Osteocyte (in vitro differentiated cells): ENCODE data around the gene TBC1D1. TPM values are rescaled to one million over a fixed set of nuclear protein-coding genes. Genes with fewer than 3 reads are reported as not detected.
"Not testable (repeated sequence)": the region's sequence is repeated elsewhere in the genome, so short reads cannot be mapped to it uniquely, and the experiment has no call there.

Experiments
- DNase-seq: peaks from one replicate; pipeline ENCODE4 v3.0.0; 2021; ENCODE audit warnings: mixed read lengths; ENCODE audit not compliant: unreplicated experiment; ENCODE audit errors: extremely low spot score
- H3K27ac Mint-ChIP-seq: one replicate; pipeline ENCODE4 v1.8.0; 2021; ENCODE audit warnings: mild to moderate bottlenecking, mixed read lengths; ENCODE audit not compliant: unreplicated experiment
- H3K27me3 Mint-ChIP-seq: one replicate; pipeline ENCODE4 v1.8.0; 2021; ENCODE audit warnings: mixed read lengths; ENCODE audit not compliant: unreplicated experiment
- H3K36me3 Mint-ChIP-seq: one replicate; pipeline ENCODE4 v1.8.0; 2021; ENCODE audit warnings: mixed read lengths; ENCODE audit not compliant: unreplicated experiment
- H3K4me1 Mint-ChIP-seq: one replicate; pipeline ENCODE4 v1.8.0; 2021; ENCODE audit warnings: mixed read lengths; ENCODE audit not compliant: unreplicated experiment
- H3K4me3 Mint-ChIP-seq: one replicate; pipeline ENCODE4 v1.8.0; 2021; ENCODE audit warnings: mild to moderate bottlenecking, moderate library complexity, mixed read lengths; ENCODE audit not compliant: unreplicated experiment
- H3K9me3 Mint-ChIP-seq: one replicate; pipeline ENCODE4 v1.8.0; 2021; ENCODE audit warnings: mixed read lengths; ENCODE audit not compliant: unreplicated experiment
- total RNA-seq: library from RNA; stranded (reverse); gene quantifications from 2 replicates; pipeline ENCODE4 v1.2.1, GENCODE V29; 2021
- TF ChIP-seq, protein P1 (sequence below): fragments of 200-600 bp; sonication (generic); IDR thresholded peaks from 2 replicates; pipeline ENCODE4 v1.5.0; 2021; ENCODE audit warnings: antibody characterized with exemption, mild to moderate bottlenecking, moderate library complexity

Gene TBC1D1
- total RNA-seq, 1 donor from 2014 or later = 46.2 TPM

DNA sequence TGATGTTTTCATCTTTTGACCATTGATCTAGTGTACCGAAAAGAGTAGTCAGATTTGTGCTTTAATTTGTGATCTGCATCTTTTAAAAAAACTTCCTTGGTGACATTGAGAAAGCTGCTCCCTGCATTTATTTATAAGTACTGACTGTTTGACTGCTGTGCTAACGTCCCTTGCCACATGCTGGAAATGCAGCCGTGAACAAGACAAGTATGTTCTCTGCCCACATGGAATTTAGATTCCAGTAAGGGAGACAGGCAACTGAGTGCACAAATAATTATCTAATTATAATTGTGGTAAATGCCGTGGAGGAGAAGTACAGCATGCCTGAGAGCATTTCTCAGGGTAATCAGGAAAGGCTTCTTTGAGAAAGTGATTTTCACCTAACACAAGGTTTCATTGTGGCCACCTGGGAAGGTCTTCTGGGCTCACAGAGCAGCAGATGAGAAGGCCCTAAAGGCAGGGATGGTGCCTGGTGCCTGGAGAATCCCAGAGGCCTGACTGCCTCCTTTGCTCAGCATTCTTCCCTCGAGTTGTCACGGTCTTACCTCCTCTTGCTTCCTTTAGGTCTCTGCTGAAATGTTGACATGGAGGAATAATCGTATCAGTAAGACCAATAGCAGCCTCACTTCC is 125.1 kb downstream of the TBC1D1 start:
- TF ChIP-seq, protein P1, sequence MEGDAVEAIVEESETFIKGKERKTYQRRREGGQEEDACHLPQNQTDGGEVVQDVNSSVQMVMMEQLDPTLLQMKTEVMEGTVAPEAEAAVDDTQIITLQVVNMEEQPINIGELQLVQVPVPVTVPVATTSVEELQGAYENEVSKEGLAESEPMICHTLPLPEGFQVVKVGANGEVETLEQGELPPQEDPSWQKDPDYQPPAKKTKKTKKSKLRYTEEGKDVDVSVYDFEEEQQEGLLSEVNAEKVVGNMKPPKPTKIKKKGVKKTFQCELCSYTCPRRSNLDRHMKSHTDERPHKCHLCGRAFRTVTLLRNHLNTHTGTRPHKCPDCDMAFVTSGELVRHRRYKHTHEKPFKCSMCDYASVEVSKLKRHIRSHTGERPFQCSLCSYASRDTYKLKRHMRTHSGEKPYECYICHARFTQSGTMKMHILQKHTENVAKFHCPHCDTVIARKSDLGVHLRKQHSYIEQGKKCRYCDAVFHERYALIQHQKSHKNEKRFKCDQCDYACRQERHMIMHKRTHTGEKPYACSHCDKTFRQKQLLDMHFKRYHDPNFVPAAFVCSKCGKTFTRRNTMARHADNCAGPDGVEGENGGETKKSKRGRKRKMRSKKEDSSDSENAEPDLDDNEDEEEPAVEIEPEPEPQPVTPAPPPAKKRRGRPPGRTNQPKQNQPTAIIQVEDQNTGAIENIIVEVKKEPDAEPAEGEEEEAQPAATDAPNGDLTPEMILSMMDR = no peak
- peaks cover 6% of the 10 kb centered on the region for H3K9me3 Mint-ChIP-seq
- H3K27ac Mint-ChIP-seq = no peak overlapping the region
- H3K36me3 Mint-ChIP-seq = peaks cover 3% of the 10 kb centered on the region
- no peak for DNase-seq
- H3K27me3 Mint-ChIP-seq = no peaks in the 10 kb centered on the region
- H3K4me3 Mint-ChIP-seq = no peak overlapping the region
- peaks cover 8% of the 10 kb centered on the region for H3K4me1 Mint-ChIP-seq

DNA sequence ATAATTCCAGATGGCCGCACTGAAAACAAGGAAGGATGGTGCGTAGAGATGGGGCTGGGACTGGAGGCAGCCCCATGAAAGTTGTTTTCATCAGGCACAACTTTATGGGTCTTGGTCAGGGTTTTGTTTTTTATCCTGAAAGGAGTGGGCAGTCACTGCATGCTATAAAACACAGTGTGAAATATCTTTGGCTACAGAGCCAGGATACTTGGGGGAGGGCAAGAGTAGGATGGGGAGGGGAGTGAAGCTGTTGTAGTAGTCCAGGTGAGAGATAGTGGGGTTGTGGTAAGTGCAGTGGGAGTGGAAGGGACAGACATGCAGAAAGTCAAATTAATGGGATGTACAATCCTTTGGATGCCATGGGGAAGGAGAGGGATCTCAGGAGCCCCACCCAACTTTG is 125.8 kb downstream of the TBC1D1 start:
- TF ChIP-seq, protein P1 = no peak
- Mint-ChIP-seq H3K4me3 (no peak overlapping the region), H3K36me3 (peaks cover 8% of the 10 kb centered on the region), H3K27me3 (no peaks in the 10 kb centered on the region), H3K4me1 (peaks cover 8% of the 10 kb centered on the region), H3K27ac (no peak overlapping the region), H3K9me3 (peaks cover 6% of the 10 kb centered on the region)
- no peak for DNase-seq

DNA sequence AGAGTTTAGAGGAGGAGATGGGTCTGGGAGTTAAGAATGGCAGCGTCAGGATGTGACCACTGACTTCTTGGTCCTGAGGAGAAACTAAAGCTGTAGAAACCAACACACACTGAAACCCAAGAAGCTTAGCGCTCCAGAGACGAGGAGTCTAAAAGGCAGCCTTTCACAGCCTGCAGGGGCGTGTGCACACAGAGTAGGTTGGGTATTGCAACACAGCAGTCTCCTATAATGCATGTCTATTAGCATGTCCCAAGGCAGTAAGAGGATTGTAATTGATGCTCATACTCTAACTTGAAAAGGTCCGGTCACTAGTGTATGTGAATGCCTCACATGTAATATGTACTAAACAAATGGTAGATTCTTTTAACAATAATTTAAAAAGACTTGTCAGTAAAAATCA is 126.7 kb downstream of the TBC1D1 start:
- H3K36me3 Mint-ChIP-seq = peaks cover 18% of the 10 kb centered on the region
- peaks cover 8% of the 10 kb centered on the region for H3K4me1 Mint-ChIP-seq
- H3K27me3 Mint-ChIP-seq = no peaks in the 10 kb centered on the region
- H3K9me3 Mint-ChIP-seq = peaks cover 6% of the 10 kb centered on the region
- TF ChIP-seq, protein P1 = no peak
- H3K27ac Mint-ChIP-seq = no peak overlapping the region
- no peak overlapping the region for H3K4me3 Mint-ChIP-seq
- DNase-seq = no peak

DNA sequence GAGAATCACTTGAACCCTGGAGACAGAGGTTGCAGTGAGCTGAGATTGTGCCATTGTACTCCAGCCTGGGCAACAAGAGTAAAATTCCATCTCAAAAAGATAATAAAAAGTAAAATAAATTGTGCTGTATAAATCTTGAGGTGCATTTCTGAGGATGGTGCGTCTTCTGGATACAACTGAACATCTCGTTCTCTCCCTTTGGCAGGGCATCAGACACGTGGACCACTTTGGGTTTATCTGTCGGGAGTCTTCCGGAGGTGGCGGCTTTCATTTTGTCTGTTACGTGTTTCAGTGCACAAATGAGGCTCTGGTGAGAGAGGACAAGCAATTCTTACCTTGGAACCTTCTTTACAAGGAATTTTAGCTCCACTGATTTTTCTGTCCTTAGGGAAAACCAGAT is 129.5 kb downstream of the TBC1D1 start:
- Mint-ChIP-seq H3K27ac (no peak overlapping the region), H3K36me3 (peaks cover 22% of the 10 kb centered on the region), H3K4me3 (no peak overlapping the region), H3K4me1 (no peaks in the 10 kb centered on the region), H3K27me3 (no peaks in the 10 kb centered on the region), H3K9me3 (peaks cover 6% of the 10 kb centered on the region)
- no peak for DNase-seq
- TF ChIP-seq, protein P1 = no peak

DNA sequence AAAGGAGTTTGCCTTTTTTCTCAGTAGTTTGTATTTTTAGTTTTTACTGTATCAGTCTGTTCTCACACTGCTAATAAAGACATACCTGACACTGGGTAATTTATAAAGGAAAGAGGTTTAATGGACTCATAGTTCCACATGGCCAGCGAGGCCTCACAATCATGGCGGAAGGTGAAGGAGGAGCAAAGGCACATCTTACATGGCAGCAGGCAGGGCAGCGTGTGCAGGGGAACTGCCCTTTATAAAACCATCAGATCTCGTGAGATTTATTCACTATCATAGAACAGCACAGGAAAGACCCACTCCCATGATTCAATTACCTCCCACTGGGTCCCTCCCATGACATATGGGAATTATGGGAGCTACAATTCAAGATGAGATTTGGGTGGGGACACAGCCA is 130.1 kb downstream of the TBC1D1 start:
- DNase-seq, H3K27ac Mint-ChIP-seq, H3K9me3 Mint-ChIP-seq, H3K4me3 Mint-ChIP-seq, H3K27me3 Mint-ChIP-seq, H3K4me1 Mint-ChIP-seq: not testable (repeated sequence)
- H3K36me3 Mint-ChIP-seq = peaks cover 22% of the 10 kb centered on the region

DNA sequence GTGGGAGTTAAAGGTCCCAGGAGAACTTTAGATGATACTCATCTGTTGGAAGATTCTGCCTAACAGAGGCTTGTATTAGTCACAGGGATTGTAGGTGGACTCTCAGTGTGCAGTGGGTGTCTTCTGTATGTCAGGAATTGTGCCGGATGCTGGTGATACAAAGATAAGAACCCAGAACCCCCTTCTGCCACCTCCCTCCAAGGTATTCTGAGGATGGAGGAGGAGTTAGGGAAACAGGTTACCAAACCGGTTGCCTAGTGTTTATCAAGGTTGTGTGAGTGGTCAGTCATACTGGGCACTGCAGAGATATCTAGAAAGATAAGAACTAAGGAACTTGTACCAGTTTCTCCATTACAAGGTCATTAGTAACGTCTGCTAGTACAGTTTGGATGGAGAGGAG is 130.9 kb downstream of the TBC1D1 start:
- TF ChIP-seq, protein P1 = no peak
- H3K27me3 Mint-ChIP-seq = no peaks in the 10 kb centered on the region
- H3K4me3 Mint-ChIP-seq = no peak overlapping the region
- H3K27ac Mint-ChIP-seq = no peak overlapping the region
- H3K36me3 Mint-ChIP-seq = peaks cover 22% of the 10 kb centered on the region
- no peak for DNase-seq
- H3K9me3 Mint-ChIP-seq = peaks cover 6% of the 10 kb centered on the region
- H3K4me1 Mint-ChIP-seq = no peaks in the 10 kb centered on the region
